ENCODE results near the gene HCAR2.
"Not testable (repeated sequence)": the region's sequence is repeated elsewhere in the genome, so short reads cannot be mapped to it uniquely, and the experiment has no call there.

Gene HCAR2

DNA sequence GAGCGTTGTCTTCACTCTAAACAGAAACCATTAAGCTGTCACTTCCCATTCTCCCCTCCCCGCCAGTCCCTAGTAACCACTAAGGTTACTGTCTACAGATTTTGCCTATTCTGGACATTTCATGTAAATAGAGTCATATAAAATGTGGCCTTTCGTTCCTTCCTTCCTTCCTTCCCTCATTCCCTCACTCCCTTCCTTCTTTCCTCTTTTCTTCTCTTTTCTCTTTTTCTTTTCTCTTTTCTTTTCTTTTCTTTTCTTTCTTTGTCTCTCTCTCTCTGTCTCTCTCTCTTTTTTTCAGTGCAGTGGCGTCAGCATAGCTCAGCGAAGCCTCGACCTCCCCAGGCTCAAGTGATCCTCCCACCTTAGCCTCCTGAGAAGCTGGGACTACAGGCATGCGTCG, 37.8 kb downstream of the HCAR2 start:
- Mint-ChIP-seq H3K4me1 (no peaks in the 10 kb centered on the region), H3K27ac (no peak overlapping the region), H3K36me3 (peaks cover 0 to 2% of the 10 kb centered on the region in 2 donors), H3K9me3 (peaks cover 0 to 4% of the 10 kb centered on the region in 2 donors), H3K4me3 (no peak overlapping the region), H3K27me3 (no peaks in the 10 kb centered on the region)
- ATAC-seq (replicated peaks) = no peak
- DNase-seq = no peak

DNA sequence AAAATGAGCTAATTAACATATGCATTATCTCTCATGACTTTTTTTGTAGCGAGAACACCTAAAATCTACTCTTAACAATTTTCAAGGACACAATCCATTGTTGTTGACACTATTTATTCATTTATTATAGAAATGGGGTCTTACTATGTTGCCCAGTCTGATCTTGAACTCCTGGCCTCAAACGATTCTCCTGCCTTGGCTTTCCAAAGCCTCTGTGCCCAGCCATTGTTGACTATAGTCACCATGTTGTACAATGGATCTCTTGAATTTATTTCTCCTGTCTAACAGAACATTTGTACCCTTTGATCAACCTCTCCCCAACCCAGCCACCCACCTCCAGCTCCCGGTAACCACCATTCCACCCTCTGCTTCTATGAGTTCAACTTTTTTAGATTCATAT, 41.2 kb downstream of the HCAR2 start:
- no peak overlapping the region for H3K4me3 Mint-ChIP-seq
- DNase-seq (no peak), ATAC-seq (replicated peaks) (no peak)
- H3K36me3 Mint-ChIP-seq = peaks cover 0 to 2% of the 10 kb centered on the region in 2 donors
- H3K4me1 Mint-ChIP-seq = no peaks in the 10 kb centered on the region
- H3K9me3 Mint-ChIP-seq = no peaks in the 10 kb centered on the region
- no peaks in the 10 kb centered on the region for H3K27me3 Mint-ChIP-seq
- H3K27ac Mint-ChIP-seq = no peak overlapping the region

DNA sequence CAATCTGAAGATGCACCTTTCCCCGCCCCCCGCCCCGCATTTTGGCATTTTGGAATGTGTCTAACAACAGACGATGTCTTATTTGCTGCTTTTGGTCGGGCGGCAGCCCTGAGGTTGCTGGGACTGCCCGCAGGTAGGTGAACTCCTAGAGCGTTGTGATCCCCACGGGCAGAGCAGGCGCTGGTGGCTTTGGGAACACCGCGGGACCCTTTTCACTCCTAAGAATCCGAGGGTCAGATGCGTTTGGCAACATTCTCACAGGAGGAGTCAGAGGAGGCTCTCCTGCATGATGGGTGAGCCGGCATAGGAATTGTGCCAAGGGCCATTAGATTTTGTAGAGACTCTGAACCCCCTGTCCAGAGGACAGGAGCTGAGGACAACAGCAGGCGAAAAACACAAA, 41.9 kb downstream of the HCAR2 start:
- DNase-seq = no peak
- Mint-ChIP-seq H3K27me3 (no peaks in the 10 kb centered on the region), H3K27ac (no peak overlapping the region), H3K36me3 (peaks cover 0 to 2% of the 10 kb centered on the region in 2 donors), H3K4me1 (no peaks in the 10 kb centered on the region), H3K4me3 (no peak overlapping the region), H3K9me3 (no peaks in the 10 kb centered on the region)
- no peak for ATAC-seq (replicated peaks)

DNA sequence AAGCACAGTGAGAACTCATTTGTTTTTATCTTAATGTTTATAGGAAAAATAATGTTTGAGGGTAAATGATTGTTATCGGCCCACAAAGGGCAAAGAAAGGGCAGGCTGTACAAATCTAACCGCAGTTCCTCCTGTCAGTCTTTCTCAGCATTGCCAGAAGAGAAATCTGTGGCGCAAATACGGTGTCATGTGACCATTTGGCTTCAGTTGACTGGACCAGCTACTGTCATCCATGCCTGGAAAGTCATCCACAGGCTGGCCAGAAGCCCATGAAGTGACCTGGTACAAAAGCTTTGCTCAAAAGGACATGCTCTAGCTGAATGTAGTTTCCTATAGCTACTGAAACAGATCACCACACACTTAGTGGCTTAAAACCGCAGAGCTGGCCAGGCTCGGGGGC, 43.6 kb downstream of the HCAR2 start:
- no peaks in the 10 kb centered on the region for H3K4me1 Mint-ChIP-seq
- no peak for DNase-seq
- H3K27ac Mint-ChIP-seq = no peak overlapping the region
- no peaks in the 10 kb centered on the region for H3K27me3 Mint-ChIP-seq
- H3K4me3 Mint-ChIP-seq = peak overlapping the region in 1 of 2 donors; percentile 6
- ATAC-seq (replicated peaks) = peak; percentile 46 to 48
- no peaks in the 10 kb centered on the region for H3K9me3 Mint-ChIP-seq
- H3K36me3 Mint-ChIP-seq = peaks cover 0 to 2% of the 10 kb centered on the region in 2 donors

DNA sequence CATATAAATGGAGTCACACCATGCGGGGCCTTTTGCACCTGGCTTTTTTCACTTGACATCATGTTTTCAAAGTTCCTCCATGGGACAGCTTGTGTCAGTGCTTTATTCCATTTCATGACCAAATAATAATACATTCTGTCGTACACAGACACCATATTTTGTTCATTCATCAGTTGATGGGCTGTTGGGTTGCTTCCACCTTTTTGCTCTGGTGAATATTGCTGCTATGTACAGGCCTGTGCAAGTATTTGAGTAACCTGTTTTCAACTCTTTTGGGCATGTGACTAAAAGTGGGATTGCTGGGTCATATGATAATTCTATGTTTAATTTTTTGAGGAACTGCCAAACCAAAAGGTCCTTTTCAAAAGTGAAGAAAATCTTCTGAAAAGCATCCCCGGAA, 46.9 kb downstream of the HCAR2 start:
- no peaks in the 10 kb centered on the region for H3K27me3 Mint-ChIP-seq
- ATAC-seq (replicated peaks) (peak; percentile 10 to 33), DNase-seq (no peak)
- H3K36me3 Mint-ChIP-seq = peaks cover 0 to 2% of the 10 kb centered on the region in 2 donors
- H3K4me1 Mint-ChIP-seq = no peaks in the 10 kb centered on the region
- no peak overlapping the region for H3K27ac Mint-ChIP-seq
- H3K9me3 Mint-ChIP-seq = no peaks in the 10 kb centered on the region
- H3K4me3 Mint-ChIP-seq = no peak overlapping the region

DNA sequence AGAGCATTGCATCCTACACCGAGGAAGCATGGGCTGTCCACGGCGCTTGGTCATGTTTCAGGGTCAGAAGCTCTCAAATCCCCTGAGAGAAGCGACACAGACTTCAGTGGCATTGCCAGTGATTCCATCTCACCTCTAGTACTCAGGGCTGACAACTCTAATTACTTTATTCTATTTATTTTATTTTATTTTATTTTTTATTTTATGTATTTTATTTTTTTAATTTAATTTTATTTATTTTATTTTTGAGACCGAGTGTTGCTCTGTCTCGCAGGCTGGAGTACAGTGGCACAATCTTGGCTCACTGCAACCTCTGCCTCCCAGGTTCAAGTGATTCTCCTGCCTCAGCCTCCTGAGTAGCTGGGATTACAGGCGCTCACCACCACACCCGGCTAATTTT, 49.9 kb downstream of the HCAR2 start:
- not testable (repeated sequence) for H3K27me3 Mint-ChIP-seq; H3K4me1 Mint-ChIP-seq; H3K36me3 Mint-ChIP-seq; H3K27ac Mint-ChIP-seq; DNase-seq; H3K9me3 Mint-ChIP-seq; H3K4me3 Mint-ChIP-seq; ATAC-seq (replicated peaks)

DNA sequence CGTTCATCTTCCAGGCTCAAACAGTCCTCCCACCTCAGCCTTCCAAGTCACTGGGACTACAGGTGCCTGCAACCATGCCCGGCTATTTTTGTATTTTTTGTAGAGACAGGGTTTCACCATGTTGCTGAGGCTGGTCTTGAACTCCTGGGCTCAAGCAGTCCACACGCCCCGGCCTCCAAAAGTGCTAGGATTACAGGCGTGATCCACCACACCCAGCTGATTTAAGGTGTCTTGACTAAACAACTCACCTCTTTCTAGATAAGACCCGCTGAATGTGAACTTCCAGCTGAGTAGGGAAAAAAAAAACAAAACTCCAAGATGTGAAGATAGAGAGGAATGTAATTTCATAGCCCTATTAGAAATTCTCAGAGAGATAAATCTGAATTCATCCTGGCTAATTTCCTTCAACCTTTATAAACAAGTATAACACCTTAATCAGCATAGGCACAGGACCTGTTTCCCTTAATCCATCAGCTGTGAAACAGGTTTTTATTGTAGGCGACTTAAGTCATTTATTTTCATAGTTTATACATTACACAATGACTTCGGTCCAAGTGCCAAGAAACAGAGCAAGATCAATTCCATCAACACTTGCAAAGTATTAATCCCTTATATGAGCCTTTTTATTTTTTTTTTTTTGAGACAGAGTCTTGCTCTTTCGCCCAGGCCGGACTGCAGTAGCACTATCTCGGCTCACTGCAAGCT, 51.5 kb downstream of the HCAR2 start:
- Mint-ChIP-seq H3K27ac (peak overlapping the region; percentile 59), H3K4me3 (no peak overlapping the region), H3K36me3 (no peaks in the 10 kb centered on the region), H3K4me1 (peaks cover 9 to 13% of the 10 kb centered on the region in 2 donors), H3K27me3 (no peaks in the 10 kb centered on the region), H3K9me3 (no peaks in the 10 kb centered on the region)
- ATAC-seq (replicated peaks) (no peak), DNase-seq (no peak)
